GM21360 (cell line): ENCODE data around the gene C2CD3.
"Not testable (repeated sequence)": the region's sequence is repeated elsewhere in the genome, so short reads cannot be mapped to it uniquely, and the experiment has no call there.

ENCODE experiments used
- ATAC-seq: cut with Tn5 transposase; IDR thresholded peaks from one replicate; pipeline ENCODE4 v1.9.1; 2021; ENCODE audit warnings: mild to moderate bottlenecking, moderate library complexity; ENCODE audit not compliant: unreplicated experiment

Gene C2CD3

DNA sequence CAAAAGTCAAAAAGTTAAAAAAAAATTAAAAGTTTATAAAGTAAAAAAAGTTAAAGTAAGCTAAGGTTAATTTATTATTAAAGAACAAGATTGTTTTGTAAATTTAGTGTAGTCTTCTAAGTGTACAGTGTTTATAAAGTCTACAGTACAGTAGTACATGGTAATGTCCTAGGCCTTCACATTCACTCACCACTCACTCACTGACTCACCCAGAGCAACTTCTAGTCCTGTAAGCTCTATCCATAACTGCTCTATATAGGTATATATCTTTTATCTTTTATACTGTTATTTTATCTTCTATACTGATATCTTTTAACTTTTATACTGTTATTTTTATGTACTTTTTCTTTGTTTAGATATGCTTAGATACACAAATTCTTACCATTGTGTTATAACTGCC is 11.2 kb downstream of the C2CD3 start:
- no peak for ATAC-seq

DNA sequence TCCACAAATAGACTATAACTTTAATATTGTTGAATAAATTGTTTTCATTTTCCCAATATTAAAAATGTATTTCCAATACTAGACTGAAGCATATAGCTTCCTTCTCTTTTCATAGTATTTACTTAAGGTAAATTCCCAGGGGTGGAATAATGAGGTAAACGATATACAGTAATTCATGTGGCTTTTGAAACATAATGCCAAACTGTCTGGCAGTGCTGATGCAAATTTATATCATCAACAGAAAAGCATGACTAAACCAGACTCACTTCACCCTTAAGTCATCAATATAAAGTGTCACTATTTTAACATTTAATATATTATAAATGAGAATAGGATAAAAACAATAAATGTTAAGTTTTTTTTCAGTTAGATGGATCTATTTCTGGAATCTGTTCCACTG is 13.6 kb downstream of the C2CD3 start:
- no peak for ATAC-seq

DNA sequence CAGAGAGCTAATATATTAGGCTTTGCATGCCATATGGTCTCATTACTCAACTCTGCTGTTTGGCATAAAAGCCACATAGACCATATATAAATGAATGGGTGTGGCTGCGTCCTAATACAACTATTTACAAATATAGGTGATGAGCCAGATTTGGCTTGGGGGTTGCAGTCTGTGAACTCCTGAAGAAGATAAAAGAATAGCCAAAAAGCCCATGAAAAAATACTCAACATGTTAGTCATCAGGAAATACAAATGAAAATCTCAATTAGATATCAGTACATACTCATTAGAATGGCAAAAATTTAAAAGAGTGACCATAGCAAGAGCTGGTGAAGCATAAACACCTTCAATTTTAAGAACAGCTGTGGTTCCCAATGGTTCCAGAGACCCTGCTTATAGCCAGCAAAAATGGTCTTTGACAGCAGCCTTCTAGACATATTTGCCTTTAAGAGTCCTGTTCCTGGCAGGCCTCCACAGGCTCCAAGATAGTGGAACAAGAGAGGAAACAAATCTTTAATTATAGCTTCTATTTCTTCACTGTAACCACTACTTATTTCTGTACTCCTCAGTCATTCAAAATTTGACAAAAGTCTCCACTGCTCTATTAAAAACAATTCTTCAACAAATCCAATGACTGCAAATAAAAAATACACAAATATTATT is 16.1 kb downstream of the C2CD3 start:
- ATAC-seq, result no peak

DNA sequence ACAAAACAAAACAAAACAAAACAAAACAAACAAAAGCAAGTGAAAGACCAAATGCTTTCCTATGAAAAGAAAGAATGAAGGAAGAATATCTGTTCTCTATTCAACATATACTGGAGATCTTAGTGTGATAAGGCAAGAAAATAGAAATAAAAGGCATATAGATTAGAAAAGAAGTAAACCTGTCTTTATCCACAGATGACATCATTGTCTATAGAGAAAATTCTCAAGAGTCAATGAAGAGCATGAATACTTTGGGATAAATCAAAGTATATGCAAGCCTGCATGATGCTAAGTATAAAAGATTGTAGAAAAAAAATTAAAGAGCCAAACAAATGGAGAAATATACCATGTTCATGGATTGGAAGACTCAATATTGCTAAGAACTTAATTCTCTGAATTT is 17.6 kb downstream of the C2CD3 start:
- no peak for ATAC-seq

DNA sequence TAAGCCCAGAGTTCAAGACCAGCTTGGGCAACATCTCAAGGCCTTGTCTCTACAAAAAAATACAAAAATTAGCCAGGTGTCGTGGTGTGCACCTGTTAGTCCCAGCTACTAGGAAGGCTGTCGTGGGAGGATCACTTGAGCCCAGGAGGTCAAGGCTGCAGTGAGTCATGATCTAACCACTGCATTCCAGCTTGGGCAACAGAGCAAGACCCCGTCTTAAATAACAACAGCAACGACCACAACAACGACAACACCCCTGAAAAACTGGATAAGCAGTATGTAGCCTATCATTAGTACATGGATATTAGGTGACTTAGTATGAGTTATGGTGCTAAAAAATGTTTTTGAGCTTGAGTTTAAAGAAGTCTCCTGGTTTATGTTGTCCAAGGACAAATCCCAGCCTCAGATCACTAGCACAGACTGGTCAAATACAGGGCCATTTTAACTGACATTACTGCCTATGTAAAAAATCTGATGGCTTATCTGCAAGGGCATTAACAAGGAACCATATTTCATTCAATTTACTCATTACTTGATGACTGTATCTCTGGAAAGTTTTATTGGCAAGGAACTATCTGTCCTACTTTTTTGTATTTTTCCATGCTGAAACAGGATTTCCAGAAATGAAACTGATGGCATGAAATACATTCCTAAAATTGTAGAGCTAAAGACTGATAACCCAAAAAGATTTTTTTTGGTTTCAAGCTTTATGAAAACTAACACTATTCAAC is 23.4 kb downstream of the C2CD3 start:
- ATAC-seq, result no peak

DNA sequence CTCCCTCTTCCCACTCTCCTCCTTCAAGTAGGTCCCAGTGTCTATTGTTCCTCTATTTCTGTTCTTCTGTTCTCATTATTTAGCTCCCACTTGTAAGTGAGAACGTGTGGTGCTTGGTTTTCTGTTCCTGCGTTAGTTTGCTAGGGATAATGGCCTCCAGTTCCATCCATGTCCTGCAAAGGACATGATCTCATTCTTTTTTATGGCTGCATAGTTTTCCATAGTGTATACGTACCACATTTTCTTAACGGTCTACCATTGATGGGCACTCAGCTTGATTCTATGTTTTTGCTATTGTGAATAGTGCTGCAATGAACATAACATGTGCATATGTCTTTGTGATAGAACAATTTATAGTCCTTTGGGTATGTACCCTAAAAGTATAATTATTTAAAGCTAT is 26.2 kb downstream of the C2CD3 start:
- ATAC-seq, result no peak

DNA sequence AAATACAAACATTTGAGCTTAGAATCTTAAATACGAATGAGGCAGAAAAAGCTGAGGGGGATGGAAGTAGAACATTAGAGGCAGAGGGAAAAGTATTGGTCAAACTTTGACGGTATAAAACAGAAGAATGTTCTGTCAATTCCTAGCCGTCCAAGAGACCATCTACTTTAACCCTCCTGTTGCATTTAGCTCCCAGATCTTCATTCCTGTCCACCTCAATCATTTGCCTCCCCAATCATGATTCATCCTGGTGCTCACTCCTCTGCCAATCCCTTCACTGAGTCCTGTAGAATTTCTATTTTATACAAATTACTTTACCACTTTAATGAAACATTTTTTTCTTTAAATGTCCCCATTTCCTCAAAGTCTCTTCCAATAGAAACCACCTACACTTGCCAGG is 28.2 kb downstream of the C2CD3 start:
- no peak for ATAC-seq

DNA sequence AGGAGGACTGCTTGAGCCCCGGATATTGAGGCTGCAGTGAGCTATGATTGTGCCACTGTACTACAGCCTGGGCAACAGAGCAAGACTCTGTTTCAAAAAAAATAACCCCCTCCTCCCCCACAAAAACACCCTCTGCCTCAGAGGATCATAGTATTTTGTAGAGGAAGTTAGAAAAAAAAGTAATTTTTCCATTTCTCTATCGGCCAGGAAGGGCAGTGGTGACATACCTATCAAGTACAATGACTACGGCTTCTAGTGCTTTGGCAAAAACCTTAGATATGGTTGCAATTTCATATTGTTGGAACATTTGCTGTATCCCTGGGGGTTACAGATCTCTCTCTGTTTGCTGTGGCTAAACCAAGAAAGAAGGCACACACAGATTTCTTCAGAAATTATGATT is 28.9 kb downstream of the C2CD3 start:
- no peak for ATAC-seq

DNA sequence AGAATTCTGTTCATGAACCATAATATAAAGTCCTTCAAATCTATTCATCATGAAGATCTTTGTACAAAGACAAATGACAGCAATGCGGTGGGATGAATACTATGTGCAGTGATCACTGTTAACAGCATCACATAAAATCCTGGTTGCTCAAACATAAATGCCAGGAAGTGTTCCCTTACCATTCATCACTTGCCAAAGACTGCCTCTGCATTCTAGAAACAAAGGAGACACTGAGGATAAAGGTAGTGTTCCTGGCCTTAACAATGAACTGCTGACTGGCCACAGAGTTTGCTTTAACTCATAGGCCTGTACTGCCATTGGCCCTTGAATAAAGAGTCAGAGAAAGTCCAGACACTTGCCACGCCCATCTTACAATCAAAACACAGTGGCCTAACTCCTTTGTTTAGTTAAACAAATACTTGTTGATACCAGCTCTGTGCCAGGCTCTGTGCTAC is 29.5 kb downstream of the C2CD3 start:
- no peak for ATAC-seq

DNA sequence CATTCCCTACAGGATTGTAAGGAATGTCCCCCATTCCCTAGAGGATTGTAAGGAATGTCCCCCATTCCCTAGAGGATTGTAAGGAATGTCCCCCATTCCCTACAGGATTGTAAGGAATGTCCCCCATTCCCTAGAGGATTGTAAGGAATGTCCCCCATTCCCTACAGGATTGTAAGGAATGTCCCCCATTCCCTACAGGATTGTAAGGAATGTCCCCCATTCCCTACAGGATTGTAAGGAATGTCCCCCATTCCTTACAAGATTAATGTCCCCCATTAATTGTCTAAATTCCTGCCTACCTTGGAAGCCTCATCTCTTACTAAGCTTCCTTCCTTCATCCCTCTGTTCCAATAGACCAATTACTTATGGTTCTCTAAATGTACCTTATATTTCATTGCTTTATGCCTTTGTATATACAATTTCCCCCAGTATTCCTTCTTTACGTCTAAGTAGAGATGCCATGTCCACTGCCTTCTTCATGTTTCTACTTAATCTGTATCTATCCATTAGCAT is 30.8 kb downstream of the C2CD3 start:
- not testable (repeated sequence) for ATAC-seq

DNA sequence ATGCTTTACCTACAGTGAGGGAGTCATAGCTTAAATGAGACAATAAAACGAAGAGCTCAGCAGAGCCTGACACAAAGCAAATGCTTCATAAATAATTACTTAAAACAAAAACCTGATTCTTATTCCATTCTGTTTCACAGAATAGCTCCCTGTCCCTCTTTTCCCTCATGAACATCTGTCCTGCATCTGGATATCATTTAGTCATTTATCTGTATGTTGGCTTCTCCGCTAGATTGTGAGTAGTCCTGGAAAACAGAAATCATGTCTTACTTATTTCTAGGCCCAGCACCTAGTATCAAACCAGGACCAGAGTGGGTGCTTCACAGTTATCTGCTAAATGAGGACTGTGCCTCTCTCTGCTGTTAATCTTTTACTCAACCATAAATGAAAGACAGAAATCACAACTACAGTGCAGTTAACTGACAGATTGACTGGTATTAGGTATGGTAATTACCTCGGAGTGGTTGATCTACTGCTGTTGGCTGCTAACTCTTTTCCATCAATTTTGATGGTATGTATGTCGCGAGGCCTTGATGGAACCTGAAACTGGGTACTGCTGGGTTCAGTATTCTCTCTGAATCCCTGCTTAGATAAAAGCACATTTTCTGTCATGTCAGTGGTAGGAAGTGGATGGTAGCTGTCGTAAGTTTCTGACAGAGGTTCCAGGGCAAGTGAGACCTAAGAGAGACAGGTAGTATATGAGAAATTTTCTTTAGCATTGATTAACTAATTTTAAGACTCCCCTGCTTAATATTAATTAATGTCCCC is 31.5 kb downstream of the C2CD3 start:
- no peak for ATAC-seq

DNA sequence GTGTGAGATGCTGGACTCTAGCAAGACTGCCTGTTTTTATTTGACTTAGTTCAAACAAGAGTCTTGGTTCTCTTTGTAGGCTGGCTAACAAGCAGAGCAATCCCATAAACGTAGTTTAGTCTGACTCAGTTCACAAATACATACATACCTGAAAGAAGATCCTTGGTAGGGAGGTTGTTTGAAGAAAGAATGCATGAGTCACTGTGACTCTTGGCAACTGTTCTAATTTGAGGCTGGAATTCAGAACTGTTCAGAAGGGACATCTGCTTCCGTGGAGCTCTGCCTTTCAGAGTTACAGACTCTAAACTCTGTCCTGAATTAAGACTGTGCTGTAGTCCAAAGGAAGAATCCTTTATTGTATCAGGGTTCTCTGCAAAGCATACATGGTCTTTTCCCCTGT is 32.2 kb downstream of the C2CD3 start:
- no peak for ATAC-seq

DNA sequence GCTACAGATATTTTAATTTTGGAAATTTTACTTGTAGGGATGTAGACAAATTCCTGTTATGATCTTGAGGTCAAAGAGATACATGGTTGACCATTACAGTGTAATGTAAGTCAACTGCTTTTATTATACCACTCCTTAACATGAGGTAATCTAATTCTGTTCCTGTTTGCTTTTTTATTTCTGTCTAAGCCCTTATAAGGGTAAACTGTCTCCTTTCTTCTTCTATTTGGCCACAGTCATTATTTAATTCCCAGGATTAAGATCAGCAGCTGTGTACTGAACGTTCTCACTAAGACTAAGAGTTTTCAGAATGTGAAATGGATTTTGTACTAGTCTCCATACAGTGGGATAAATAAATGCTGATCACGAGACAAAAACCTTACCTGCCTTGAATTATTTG is 32.8 kb downstream of the C2CD3 start:
- no peak for ATAC-seq

DNA sequence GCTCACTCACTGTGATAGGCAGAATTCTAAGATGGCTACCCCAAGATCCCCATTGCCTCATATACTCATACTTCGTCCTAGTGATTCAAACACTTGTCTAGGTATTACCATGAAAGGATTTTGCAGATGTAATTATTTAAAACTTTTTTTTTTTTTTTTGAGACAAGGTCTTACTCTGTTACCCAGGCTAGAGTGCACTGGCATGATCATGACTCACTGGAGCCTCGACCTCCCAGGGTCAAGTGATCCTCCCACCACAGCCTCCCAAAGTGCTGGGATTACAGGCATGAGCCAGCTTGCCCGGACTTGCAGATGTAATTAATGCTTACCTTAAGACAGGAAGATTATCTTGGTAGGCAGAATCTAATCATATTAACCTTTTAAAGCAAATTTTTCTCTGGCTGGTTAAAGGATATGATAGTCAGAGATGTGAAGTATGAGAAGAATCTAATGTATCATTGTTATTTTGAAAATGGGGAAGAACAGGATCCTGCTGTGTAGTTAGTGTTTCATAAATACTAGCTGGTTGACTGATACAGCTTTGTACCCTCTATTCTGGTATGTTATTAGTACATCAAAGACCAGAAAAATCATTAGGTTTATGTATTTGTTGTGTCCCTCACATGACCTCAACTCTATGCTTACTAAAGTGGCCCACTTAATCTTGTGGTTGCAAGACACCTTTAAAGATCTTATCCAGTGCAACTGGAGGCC is 35.5 kb downstream of the C2CD3 start:
- no peak for ATAC-seq

DNA sequence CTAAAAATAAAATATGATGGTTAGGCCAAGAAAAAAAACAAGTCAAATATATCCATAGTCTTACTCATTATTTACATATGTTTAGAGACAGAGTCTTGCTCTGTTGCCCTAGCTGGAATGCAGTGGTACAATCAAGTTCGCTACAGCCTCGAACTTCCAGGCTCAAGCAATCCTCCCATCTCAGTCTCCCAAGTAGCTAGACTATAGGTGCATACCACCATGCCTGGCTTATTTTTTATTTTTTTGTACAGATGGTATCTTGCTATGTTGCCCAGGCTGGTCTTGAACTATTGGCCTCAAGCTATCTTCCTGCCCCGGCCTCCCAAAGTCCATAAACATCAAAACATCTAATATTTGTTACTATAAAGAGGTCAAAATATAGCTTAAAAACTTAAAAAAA is 36.1 kb downstream of the C2CD3 start:
- ATAC-seq, result no peak

DNA sequence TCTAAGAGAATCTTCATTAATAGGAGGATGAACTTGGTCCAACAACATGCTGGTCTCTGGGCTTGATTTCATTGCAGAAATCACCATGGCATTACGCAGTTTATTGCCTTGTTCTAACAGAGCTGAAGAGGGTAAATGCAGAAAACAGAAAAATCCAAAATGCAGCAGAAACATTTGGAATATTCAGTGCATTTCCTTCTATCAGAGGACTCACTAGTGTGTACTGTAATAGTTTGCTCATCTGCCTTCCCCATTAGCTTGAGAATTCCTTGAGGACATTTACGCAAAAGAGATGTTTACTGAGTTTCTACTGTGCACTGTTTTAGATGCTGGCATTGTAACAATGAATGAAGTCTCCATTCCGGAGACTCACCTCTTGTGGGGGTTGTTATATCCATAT is 37.4 kb downstream of the C2CD3 start:
- ATAC-seq, result no peak

DNA sequence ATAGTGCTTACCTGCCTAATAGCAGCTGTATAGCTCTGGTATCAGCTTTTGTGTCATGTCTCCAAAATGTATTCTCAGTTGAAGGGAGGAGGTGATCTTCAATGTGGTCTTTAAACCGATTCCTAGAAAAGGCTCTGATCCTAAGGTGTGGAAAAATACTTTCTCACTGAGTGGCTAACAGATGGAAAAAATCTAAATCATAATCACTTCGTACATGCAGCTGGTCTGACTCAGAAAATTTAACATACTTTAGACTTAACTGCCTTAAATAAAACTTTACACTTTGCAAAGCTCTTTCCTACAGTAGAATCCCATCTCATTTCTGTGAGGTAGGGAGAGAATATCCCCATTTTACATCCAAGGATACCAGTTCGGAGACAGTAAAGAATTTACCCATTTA is 38.0 kb downstream of the C2CD3 start:
- no peak for ATAC-seq

DNA sequence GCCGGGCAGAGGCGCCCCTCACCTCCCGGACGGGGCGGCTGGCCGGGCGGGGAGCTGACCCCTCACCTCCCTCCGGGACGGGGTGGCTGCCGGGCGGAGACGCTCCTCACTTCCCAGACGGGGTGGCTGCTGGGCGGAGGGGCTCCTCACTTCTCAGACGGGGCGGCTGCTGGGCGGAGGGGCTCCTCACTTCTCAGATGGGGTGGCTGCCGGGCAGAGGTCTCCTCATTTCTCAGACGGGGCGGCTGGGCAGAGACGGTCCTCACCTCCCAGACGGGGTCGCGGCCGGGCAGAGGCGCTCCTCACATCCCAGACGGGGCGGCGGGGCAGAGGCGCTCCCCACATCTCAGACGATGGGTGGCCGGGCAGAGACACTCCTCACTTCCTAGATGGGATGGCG is 41.7 kb downstream of the C2CD3 start:
- ATAC-seq, result not testable (repeated sequence)

DNA sequence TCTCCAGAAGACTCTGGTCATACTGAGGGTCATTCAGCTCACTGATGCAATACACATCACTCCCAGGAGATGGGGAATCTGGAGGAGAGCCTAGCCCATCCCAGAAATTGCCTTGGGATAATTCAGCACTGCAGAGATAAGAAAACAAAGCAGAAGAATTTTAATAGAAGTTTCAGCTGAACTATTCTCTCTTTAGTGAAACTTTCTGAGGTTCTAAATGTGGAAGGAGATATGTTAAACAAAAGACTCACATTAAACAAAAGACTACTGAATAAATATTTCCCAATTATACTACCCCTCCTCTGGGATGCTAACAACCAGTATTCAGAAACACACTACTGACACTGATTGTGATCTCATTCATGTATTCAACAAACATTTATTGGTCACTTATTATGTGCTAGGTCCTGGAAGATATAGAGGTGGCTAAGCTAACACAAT is 47.8 kb downstream of the C2CD3 start:
- no peak for ATAC-seq

DNA sequence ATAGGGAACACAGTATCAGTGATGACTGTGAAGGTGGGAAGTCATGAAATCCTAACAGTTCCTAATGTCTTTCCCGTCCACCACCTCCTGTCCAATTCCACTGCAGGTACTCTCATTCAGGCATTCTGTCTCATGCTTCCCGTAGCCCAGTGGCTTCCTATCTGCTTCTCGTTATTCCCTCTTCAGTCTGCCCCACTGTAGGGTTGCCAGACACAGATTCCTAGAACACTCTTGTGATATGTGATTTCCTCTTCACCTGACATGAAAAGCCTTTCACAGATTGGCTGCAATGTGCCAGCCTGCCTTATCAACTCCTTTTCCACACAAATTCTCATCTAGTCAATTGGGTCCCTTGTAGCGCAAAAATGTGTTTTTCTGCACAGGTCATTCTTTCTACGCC is 49.0 kb downstream of the C2CD3 start:
- ATAC-seq, result no peak
